Keratinocyte (primary cell): ENCODE measurements around the gene ATF6. TPM values are rescaled to one million over a fixed set of nuclear protein-coding genes. Genes with fewer than 3 reads are reported as not detected.

Experiments used
- DNase-seq: peaks from one replicate; pipeline ENCODE4 v3.0.0-alpha.2; 2011; ENCODE audit warnings: low read depth, missing footprints, low spot score
- FAIRE-seq: peaks from 2 replicates; lab custom pipeline; 2011; peaks lifted over from hg19 to GRCh38; lab: Jason Lieb, UNC
- H2AFZ ChIP-seq: 2 replicates; pipeline ENCODE4 v1.6.0; 2012; ENCODE audit warnings: low read length, control low read depth, inconsistent platforms; ENCODE audit not compliant: control insufficient read depth
- H3K27ac ChIP-seq: 2 replicates; pipeline ENCODE4 v1.5.1; 2011; ENCODE audit warnings: low read length; ENCODE audit not compliant: control insufficient read depth, insufficient read depth
- H3K27me3 ChIP-seq: 3 replicates; pipeline ENCODE4 v1.6.0; 2011; ENCODE audit warnings: low read length; ENCODE audit not compliant: control insufficient read depth, insufficient read depth; ENCODE audit errors: extremely low read depth
- H3K36me3 ChIP-seq, 2 experiments: 2 replicates in 1 of 2; 3 replicates in 1 of 2; pipeline ENCODE4 v1.5.1; 2011; ENCODE audit warnings: low read length in 2 of 2, mild to moderate bottlenecking in 1 of 2; ENCODE audit not compliant: control insufficient read depth in 2 of 2, insufficient read depth in 2 of 2; ENCODE audit errors: extremely low read depth in 1 of 2
- H3K4me1 ChIP-seq: 3 replicates; pipeline ENCODE4 v1.5.1; 2011; ENCODE audit warnings: low read length; ENCODE audit not compliant: control insufficient read depth, insufficient read depth; ENCODE audit errors: extremely low read depth
- H3K4me2 ChIP-seq: 3 replicates; pipeline ENCODE4 v1.6.0; 2011; ENCODE audit warnings: low read depth, low read length; ENCODE audit not compliant: control insufficient read depth, insufficient read depth; ENCODE audit errors: extremely low read depth
- H3K4me3 ChIP-seq, 3 experiments: fragments of 200-600 bp in 1 of 3; sonication (generic) in 1 of 3; 2 replicates in 2 of 3; 3 replicates in 1 of 3; pipeline ENCODE4 v1.5.1; 2011 to 2016; ENCODE audit warnings: low read length in 3 of 3, mild to moderate bottlenecking in 3 of 3, control low read depth in 2 of 3, inconsistent platforms in 1 of 3, low read depth in 1 of 3, mixed read lengths in 1 of 3, mixed run types in 1 of 3, moderate library complexity in 1 of 3; ENCODE audit not compliant: control insufficient read depth in 2 of 3, insufficient read depth in 2 of 3; ENCODE audit errors: extremely low read depth in 1 of 3
- H3K79me2 ChIP-seq: 2 replicates; pipeline ENCODE4 v1.6.0; 2012; ENCODE audit warnings: low read length; ENCODE audit not compliant: control insufficient read depth, insufficient read depth
- H3K9ac ChIP-seq: 3 replicates; pipeline ENCODE4 v1.6.0; 2011; ENCODE audit warnings: low read length; ENCODE audit not compliant: control insufficient read depth, insufficient read depth; ENCODE audit errors: extremely low read depth
- H3K9me1 ChIP-seq: 3 replicates; pipeline ENCODE4 v1.6.0; 2011; ENCODE audit warnings: low read length; ENCODE audit not compliant: control insufficient read depth, insufficient read depth; ENCODE audit errors: extremely low read depth
- H3K9me3 ChIP-seq: 2 replicates; pipeline ENCODE4 v1.5.1; 2012; ENCODE audit warnings: low read depth, low read length; ENCODE audit not compliant: control insufficient read depth
- H4K20me1 ChIP-seq: 3 replicates; pipeline ENCODE4 v1.6.0; 2011; ENCODE audit warnings: low read length; ENCODE audit not compliant: control insufficient read depth, insufficient read depth; ENCODE audit errors: extremely low read depth
- CTCF ChIP-seq, 3 experiments: IDR thresholded peaks in 1 of 3; conservative IDR thresholded peaks in 1 of 3; optimal IDR thresholded peaks in 1 of 3; 2 replicates in 2 of 3; 3 replicates in 1 of 3; pipeline versions ENCODE3 to v1.5.1; 2011; ENCODE audit warnings: low read length in 3 of 3, mild to moderate bottlenecking in 3 of 3, moderate library complexity in 2 of 3, control low read depth in 1 of 3, inconsistent platforms in 1 of 3; ENCODE audit not compliant: insufficient read depth in 2 of 3; ENCODE audit errors: extremely low read depth in 1 of 3
- EZH2 ChIP-seq: IDR thresholded peaks from one replicate; pipeline ENCODE4 v1.6.1; 2012; ENCODE audit warnings: inconsistent platforms, mild to moderate bottlenecking, low read length, moderate library complexity
- dilution Hi-C: fragments of 300-500 bp; cut with MboI; formaldehyde crosslinking; loops from one replicate; pipeline ENCODE4 v1.7.0; 2020; ENCODE audit warnings: low sequenced_read_pairs; ENCODE audit not compliant: extremely low pct_ligation_motif_present
- polyA plus RNA-seq, 5 experiments: library from polyadenylated mRNA; depleted of rRNA in 3 of 5; stranded (reverse) in 3 of 5; stranded (forward) in 1 of 5; unstranded in 1 of 5; fragments of >200 nt; gene quantifications; 1 replicate in 1 of 5; 2 replicates in 3 of 5; 3 replicates in 1 of 5; pipeline versions ENCODE4 v1.2.1 to v1.2.3, GENCODE V29; 2011 to 2012; ENCODE audit warnings: missing spikeins in 2 of 5, low read depth in 1 of 5, low replicate concordance in 1 of 5

ATF6 gene
- polyA plus RNA-seq, 1 donor (not counting 4 experiments of a cell fraction or from before 2014, with no cell fraction given): 19.7 TPM

GRCh38 chr1:162008799-162009198 is 242.7 kb downstream of the ATF6 start:
- H4K20me1 ChIP-seq: no peaks in the 10 kb centered on the region

GRCh38 chr1:162009501-162010174 is 243.5 kb downstream of the ATF6 start:
- H3K27ac ChIP-seq: no peak overlapping the region
- no peak overlapping the region for H3K4me3 ChIP-seq
- H3K4me1 ChIP-seq: no peaks in the 10 kb centered on the region
- no peaks in the 10 kb centered on the region for H3K9me3 ChIP-seq
- no peak overlapping the region for H2AFZ ChIP-seq
- no peak for FAIRE-seq
- no peak overlapping the region for H3K4me2 ChIP-seq
- peaks cover 77% of the 10 kb centered on the region for H3K27me3 ChIP-seq
- TF ChIP-seq EZH2: no peak
- no peak for TF ChIP-seq CTCF (optimal IDR thresholded peaks at IDR 0.05 in 1 of 3, IDR thresholded peaks at IDR 0.05 in 1 of 3, conservative IDR thresholded peaks at IDR 0.05 in 1 of 3; ENCODE audit: extremely low read depth in 1 of 3, insufficient read depth in 2 of 3, low read length in 3 of 3)
- H3K9me1 ChIP-seq: no peaks in the 10 kb centered on the region
- dilution Hi-C loops: no loop called here
- H3K36me3 ChIP-seq: no peaks in the 10 kb centered on the region
- DNase-seq: no peak
- no peaks in the 10 kb centered on the region for H3K79me2 ChIP-seq
- no peak overlapping the region for H3K9ac ChIP-seq
- H4K20me1 ChIP-seq: no peaks in the 10 kb centered on the region

More at GRCh38 chr1:162008799-162009198, 242.7 kb downstream of the ATF6 start:
- no peak overlapping the region for H2AFZ ChIP-seq
- DNase-seq (no peak), FAIRE-seq (no peak)
- H3K36me3 ChIP-seq: no peaks in the 10 kb centered on the region
- no peak for TF ChIP-seq EZH2
- TF ChIP-seq CTCF (optimal IDR thresholded peaks at IDR 0.05 in 1 of 3, IDR thresholded peaks at IDR 0.05 in 1 of 3, conservative IDR thresholded peaks at IDR 0.05 in 1 of 3; ENCODE audit: extremely low read depth in 1 of 3, insufficient read depth in 2 of 3, low read length in 3 of 3): no peak
- H3K4me3 ChIP-seq: no peak overlapping the region
- dilution Hi-C loops: no loop called here
- H3K4me2 ChIP-seq: no peak overlapping the region
- no peaks in the 10 kb centered on the region for H3K9me3 ChIP-seq
- H3K27ac ChIP-seq: no peak overlapping the region
- no peak overlapping the region for H3K9ac ChIP-seq
- H3K4me1 ChIP-seq: peaks cover 5% of the 10 kb centered on the region
- peaks cover 80% of the 10 kb centered on the region for H3K27me3 ChIP-seq
- H3K79me2 ChIP-seq: no peaks in the 10 kb centered on the region
- no peaks in the 10 kb centered on the region for H3K9me1 ChIP-seq
